Esophagus squamous epithelium (tissue), 4 donors: Measurements from ENCODE around the gene TMEM163.

Source experiments
- POLR2A ChIP-seq, 4 donors: fragments of 450-650 bp; IDR thresholded peaks; one replicate each; pipeline ENCODE4 v1.6.1; 2017; ENCODE audit warnings: antibody characterized with exemption in 4 of 4, mild to moderate bottlenecking in 4 of 4, moderate library complexity in 3 of 4
- TF ChIP-seq, protein P1 (sequence below), 6 experiments: fragments of 450-650 bp in 4 of 6; fragments of 200-600 bp in 2 of 6; sonication (generic) in 2 of 6; IDR thresholded peaks; one replicate each; pipeline ENCODE4 v1.5.1; 2016 to 2019; ENCODE audit warnings: antibody characterized with exemption in 6 of 6, mild to moderate bottlenecking in 4 of 6, moderate library complexity in 4 of 6

GRCh38 chr2:134440336-134440909 is 278.4 kb downstream of the TMEM163 start:
- no peak for TF ChIP-seq POLR2A (IDR thresholded peaks at IDR 0.05)
- TF ChIP-seq, protein P1, sequence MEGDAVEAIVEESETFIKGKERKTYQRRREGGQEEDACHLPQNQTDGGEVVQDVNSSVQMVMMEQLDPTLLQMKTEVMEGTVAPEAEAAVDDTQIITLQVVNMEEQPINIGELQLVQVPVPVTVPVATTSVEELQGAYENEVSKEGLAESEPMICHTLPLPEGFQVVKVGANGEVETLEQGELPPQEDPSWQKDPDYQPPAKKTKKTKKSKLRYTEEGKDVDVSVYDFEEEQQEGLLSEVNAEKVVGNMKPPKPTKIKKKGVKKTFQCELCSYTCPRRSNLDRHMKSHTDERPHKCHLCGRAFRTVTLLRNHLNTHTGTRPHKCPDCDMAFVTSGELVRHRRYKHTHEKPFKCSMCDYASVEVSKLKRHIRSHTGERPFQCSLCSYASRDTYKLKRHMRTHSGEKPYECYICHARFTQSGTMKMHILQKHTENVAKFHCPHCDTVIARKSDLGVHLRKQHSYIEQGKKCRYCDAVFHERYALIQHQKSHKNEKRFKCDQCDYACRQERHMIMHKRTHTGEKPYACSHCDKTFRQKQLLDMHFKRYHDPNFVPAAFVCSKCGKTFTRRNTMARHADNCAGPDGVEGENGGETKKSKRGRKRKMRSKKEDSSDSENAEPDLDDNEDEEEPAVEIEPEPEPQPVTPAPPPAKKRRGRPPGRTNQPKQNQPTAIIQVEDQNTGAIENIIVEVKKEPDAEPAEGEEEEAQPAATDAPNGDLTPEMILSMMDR (IDR thresholded peaks at IDR 0.05), result no peak
